ENCODE data around the gene PPARGC1A.

Gene PPARGC1A

DNA sequence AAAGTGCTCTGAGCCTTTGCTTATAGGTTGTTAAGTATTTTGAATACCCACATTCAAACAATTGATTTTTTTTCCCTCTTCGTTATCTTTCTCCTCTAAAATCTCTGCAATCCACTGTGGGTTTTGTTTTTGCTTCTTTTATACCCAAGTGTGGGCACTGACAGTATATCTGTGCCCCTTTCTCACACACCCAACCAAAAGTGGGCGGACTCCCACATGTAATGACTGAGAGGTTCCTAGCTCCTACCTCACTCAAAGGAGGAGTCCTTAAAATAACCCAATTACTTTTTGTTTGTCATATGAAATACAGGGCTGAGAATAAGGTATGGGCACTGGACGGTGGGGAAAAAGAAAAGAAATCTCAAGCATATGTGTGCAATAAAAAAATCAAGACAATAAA, 51.7 kb downstream of the PPARGC1A start:
- no peak for DNase-seq (ENCODE audit: low read depth in 3 of 3)

DNA sequence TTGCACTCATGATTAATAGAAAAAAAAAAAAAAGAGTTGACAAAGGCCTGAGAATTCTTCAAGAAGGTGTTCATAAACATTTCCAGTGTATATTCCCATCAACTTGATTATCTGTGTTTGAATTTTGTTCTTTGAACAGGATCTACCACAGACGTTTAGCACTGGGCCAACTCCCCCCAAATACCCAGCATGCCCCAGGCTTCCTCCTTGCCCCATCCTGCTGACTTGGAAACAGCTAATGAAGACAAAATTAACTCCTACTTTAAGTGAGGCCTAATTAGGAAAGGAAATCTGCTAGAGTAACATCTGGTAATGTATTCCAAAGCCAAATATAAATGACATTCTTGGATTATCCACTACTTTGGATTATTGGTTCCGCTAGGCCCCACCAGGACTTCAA, 52.5 kb downstream of the PPARGC1A start:
- DNase-seq (ENCODE audit: low read depth in 3 of 3) = no peak

DNA sequence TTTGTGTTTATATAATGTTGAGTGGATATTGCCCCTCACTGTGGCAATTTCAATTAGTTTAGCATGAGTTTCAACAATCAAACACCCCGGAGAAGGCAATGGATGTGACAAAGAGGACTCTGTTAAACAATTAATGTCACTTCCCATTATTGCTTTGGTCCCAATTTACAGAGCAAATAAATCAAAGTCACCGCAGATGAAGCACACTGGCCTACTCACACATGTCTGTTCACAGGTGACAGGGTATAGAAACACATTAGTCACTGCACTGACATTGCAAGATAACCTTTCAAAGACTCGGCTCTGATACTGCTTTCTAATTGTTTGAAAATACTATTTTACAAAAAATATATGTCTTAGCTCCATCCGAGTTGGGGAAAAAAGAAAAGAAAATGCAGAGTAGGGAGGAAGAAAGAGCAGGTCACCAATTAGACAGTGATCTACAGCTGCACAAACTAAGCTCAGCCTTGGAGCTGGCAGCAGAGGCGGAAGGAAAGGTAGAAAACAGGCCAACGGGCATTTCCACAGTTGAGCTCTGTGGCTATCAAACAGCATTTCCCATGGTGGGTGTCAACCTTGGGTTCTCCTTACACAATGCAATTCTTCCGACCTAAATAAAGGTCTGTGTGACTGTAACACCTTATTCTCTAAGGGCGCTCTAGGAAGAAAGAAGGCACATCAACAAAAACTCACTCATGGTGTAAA, 53.9 kb downstream of the PPARGC1A start:
- DNase-seq (ENCODE audit: low read depth in 3 of 3) = no peak

DNA sequence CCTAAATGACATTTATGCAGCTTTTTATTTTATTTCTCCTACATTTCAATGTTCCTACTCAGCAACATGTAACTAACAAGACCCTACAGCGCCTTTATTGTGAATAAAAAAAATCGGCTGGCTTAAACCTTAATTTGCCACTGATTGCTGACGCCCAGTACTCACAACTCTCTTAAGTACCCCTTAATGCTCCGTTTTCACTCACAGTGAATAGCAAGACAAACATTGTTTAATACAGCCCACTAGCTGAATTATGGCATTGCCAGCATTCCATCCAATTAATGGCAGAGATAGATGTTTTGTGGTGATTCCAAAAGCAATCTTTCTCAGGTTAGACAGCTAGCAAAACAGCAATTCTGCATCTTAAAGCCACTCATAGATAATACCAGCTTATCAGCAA, 61.1 kb downstream of the PPARGC1A start:
- no peak for DNase-seq (ENCODE audit: low read depth in 3 of 3)

DNA sequence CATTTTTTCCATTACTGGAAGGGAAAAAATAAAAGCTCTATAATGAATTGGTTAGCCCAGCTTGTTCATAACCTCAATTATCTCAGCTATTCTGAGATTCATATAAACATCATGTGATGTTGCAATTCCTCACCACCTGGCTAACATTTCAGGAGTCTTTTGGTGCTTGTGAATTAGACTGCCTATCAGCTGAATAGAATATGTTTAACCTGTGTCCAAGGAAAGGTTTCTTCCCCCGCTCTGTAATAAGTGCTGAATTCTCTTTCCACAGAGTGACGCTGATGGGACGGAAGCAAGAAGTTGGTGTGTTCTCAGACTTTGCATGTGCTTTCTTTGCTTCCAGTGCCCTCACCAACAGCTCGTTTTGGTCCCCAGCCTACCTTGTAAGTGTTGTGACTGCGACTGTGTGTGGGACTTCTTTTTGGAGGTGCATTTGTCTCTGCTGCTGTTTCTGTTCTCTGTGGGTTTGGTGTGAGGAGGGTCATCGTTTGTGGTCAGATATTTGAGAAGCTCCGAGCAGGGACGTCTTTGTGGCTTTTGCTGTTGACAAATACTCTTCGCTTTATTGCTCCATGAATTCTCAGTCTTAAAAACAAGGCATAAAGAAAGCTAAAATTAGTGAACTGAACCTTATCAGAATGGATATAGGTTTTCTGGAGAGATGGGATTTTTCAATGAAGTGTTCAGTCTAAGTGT, 61.7 kb downstream of the PPARGC1A start:
- no peak for DNase-seq (ENCODE audit: low read depth in 3 of 3)

DNA sequence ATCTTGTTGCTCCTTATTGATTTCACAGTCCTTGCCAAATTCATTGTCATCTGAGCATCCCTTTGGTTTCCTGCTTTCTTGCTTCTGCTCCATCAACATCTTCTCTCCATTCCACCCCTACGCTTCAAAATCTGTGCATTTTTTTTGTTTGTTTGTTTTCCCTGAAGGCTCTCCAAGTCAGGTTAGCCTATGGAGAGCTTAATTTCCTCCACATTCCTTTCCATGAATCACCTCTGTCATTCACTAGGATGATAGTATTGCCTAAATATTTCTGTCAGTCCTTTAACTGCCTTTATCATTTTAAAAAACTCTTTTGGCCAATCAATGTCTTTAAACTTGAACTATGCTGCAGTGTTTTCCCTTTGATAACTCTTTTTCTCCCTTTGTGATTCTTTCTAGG, 67.7 kb downstream of the PPARGC1A start:
- no peak for DNase-seq (ENCODE audit: low read depth in 3 of 3)

DNA sequence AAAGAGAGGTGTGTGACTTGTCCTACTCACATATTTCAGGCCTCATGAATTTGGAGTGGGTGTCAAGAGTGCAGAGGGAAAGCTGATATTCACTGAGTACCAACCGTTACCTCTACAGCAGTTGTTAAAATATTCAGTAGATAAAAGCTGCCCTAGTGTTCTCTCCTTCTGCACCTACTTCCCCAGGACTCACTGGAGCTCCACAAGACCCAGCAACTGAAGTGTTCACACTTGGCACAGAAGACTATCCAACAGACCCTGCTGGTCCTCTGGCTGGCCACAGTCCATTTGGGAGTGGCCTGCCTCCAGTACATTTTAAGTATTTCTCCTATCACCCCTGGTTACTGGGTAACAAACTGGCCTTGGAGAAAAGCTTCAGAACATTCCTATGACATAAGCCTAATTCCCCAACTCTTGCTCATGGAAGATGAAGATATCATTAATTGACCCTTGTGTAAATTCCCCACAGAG, 70.8 kb downstream of the PPARGC1A start:
- no peak for DNase-seq (ENCODE audit: low read depth in 3 of 3)

DNA sequence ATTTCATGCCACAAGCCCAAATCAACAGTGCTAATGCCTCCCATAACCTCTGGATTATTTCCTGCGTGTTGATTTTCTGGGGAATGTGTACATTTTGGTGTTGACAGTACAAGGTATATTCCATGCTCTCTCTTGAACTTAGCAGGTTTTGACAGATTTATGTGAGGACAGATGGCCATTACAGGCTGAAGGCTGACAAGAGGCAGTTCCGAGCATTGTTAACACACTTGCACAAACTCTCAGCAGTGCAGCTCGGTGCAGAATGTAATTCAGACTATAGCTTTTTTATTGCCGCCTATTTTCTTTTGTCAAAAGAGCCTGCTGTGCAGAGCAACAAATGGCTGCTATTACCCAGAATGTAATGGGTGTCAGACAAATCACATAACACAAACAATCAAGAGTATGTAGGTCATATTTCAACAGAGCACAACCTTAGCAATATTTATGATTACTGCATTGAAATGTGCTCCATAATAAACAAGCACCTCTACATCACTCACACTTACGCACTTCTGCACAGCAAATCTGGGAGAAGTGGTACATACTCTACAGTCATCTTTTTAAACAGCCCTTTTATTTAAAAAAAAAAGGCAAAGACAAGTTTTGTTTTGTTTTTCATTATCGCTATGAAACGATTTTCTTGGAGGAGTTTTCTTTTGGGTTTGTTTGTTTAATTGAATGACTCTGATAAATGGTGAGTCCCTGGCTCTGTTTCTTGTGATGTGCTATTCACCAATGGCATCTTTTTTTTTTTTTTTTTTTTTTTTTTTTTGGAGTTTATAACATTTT, 71.6 kb downstream of the PPARGC1A start:
- no peak for DNase-seq (ENCODE audit: low read depth in 3 of 3)

DNA sequence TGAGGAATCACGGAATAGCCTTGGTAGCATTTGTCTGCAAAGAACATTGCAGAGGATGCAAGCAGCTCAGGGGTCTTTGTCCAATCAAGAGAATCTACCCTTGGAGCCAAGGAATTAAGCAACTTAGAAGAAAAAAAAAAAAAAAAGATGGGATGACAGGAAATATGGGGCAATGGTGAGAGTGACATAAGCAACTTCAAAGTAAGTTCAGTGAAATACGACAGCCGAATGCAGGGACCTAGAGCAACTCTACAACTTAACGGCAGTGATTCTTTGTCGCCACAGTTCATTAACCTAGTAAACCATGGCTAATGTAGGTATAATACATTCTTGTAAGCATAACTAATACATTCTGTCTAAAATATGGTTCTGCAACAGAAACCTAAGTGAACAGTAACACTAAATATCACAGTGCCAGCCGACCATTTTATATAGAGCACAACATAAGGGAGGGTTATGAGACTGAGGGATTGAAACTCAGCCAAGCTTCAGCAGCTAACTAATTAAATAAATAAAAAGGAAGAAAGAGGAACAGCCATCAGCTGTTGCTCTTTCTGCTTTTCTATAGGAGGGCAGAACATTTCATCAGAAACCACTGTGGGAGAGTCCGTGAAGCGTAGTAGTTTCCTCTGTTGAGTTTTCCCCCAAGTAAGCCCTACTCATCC, 74.7 kb downstream of the PPARGC1A start:
- no peak for DNase-seq (ENCODE audit: low read depth in 3 of 3)

DNA sequence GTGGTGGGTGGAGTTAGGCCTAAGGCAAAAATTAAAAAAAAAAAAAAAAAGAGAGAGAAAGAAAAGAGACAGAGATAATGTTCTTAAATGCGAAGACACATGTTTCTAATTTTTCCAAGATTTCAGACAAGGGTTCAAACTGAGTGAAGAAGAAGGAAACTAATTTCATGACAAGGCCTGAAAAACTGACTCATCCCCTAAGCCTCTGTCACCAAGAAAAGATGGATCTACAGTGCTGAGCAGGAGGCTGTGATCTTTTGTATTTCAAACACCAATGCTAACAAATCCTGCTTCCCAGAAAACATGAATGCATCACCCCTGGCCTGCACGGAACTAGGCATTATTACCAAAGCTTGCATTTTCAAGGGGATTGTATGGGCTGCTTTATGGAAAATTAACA, 75.3 kb downstream of the PPARGC1A start:
- no peak for DNase-seq (ENCODE audit: low read depth in 3 of 3)

DNA sequence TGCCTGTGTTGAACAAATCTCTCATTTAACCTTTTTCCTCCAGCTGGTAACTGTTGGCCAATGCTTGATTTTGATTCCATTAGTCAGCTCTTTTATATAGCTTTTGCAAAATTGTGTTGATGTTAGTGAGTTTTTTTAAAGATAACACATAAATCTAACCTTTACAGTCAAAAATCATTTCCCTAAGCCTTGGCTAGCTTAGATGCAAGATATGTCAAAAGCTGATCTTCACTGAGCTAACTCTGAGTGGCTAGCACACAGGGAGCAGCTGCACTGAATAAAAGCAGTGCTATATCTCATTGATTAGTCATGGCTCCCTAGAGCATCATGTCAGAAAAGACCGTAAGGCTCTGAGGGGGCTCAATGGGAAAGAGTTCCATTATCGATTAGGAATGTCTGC, 78.7 kb downstream of the PPARGC1A start:
- no peak for DNase-seq (ENCODE audit: low read depth in 3 of 3)

DNA sequence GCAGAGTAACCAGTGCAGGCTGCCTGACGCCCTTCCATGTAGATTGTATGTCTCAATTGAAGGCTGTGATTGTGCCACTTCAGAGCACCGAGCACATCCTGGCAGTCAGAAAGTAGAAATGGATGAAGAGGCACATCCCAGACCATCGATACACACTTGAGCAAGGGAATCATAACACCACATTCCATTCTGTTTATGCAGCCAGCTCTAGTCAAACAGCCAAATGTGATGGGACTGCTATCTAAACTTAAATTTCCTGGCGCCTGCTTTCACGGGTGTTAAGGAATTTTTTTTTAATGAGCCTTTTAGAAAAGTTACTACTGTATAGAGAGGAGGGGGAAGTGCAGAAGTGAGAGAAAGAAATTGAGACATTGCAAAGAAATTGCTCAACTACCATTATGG, 84.4 kb downstream of the PPARGC1A start:
- DNase-seq (ENCODE audit: low read depth in 3 of 3) = no peak

DNA sequence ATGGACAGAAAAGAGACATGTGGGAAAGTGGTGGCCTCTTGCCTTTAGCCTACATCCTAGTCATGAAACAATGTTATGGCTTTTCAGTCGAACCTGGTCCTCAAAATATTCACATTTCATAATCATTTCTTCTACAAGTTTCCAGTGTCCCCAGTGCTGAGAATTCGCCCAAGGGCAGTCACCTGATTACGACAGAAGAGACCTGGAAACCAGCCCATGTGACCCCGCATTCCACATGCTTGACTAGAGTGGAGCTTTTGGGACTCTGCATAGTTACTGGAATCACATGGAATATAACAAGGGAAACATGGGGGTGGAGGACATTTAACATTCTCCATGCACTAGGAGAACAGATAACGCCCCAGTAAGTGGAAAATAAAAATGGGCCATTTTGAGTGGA, 100.1 kb downstream of the PPARGC1A start:
- DNase-seq (ENCODE audit: low read depth in 3 of 3) = no peak

DNA sequence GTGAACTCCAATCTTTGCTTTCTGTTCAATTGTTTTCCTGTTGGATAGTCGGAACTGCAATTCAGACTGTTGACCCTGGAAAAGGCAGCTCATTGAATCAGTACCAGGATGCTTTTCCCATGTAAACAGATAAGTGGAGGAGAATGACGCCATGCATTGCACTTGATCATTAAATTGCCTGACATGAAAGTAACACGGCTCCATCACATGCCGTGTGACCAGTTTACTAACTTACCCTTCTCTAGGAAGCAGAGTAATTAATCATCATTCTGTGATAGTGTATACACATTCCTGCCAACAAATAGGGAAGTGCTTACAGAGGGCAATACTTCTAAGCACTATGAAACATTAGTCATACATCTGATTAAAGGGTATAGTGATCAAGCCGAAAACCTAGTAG, 101.4 kb downstream of the PPARGC1A start:
- no peak for DNase-seq (ENCODE audit: low read depth in 3 of 3)

DNA sequence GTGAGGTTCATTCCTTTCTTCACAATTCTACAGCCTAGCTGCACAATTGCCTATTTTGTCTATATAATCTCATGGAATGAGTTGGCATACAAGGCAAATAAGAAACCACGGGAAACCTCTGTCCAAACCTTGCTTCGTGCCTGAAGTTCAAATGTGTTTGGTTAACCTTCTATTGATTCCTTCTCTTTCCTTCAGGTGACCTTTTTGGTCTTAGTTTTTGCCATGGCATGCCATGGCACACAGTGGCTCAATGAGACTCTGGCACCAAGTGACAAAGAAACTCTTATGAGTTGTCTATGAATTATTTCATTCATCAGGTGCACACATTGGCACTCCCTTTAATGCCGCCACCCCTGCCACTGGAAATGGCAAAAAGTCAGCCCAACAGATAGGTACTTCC, 101.8 kb downstream of the PPARGC1A start:
- no peak for DNase-seq (ENCODE audit: low read depth in 3 of 3)

DNA sequence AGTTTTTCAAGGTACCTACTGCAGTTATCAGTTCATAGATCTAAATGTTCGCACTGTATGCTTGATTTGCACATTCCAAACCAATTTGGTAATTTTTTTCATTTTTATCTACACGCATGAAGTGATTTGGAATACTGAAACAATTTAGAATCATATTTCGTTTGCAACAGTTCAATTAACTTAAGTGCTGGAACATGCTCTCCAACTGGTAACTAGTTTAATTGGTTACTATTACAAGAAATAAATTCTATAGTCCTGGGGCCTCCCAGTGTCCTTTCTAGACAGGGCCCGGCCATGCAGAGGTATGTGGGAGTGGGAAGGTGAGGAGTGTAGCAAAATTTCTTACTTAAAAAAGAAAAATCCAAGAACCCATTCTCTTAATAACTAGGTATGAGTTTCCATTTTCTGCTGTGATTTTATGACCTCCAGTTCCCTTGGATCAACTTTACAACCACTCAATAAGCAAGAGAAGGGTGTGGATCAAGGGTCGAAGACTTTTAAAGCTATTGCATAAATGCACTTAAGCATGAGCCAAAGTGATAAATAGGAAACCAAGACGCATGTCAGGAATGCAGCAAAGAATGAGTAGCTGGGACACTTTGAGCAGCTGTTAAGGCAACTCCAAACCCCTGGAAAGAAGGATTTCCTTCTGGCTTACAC, 106.9 kb downstream of the PPARGC1A start:
- no peak for DNase-seq (ENCODE audit: low read depth in 3 of 3)

DNA sequence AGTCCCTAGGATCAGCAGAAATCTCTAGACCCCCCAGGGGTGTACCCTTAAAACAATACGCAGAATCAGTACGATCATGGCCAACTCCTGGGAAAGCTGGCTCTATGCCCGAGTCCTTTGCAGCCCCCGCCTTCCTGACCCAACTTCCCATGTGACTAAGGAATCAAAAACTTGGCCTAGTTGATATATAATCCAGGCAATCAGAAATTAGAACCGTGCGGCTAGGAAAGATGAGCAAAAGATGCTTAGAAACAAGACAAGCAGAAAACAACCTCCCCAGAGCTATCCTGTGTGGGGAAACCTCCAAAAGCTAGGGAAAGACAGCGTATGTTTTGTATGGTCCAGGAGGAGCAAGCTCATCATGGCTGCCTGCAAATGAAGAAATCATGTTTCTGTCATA, 110.0 kb downstream of the PPARGC1A start:
- no peak for DNase-seq (ENCODE audit: low read depth in 3 of 3)

DNA sequence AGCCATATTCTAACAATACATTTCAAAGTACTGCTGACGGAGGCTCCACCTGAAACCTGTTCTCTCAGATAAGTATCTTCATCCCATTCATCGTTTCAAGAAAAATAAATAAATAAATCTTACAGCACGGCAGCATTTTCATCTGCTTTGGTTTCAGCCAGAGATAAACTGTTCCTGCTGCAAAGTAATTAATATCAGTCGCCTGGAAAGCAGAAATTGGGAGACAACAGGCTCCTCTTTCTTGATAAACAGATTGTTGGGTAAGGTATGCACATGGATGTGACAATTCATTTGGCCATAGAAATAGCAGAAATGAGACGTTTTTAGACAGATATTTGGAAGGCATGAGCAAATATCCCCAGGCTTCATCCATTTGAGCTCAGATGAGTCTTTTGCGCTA, 110.4 kb downstream of the PPARGC1A start:
- DNase-seq (ENCODE audit: low read depth in 3 of 3) = no peak

DNA sequence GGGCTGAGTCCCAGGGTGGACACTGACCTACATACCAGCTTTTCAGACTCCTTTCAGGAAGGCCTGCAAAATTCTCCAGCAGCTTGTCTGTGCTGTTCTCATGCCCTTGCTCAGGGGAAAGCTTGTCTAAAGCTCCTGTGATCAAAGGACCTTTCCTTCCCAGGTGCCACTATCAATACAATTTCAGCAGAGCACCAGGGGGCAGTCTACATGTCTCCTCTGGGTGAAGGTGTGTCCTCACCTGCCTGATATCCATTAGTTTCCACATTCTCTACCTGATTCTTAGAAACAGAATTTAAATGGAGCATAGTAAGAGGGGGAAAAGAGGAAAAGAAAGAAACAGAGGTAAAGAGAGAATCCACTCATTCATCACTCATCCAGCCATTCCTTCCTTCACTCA, 114.2 kb downstream of the PPARGC1A start:
- DNase-seq (ENCODE audit: low read depth in 3 of 3) = no peak

DNA sequence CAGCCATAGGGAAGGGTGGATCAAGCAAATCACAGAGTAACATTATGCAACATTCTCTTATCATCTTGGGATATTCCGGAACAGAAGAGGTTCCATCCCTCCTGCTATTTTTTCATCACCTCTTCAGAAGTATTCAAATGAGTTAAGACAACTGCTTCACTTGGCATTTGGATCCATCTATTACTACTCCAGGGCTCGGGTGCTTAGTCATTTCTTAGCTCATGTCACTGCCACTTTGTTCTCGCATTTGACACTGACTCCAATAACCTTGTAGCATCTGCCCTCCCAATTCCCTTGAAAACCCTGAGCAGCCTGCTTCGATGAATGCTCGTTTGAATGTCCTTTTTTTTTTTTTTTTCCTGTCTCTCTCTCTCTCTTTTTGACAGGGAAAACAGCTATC, 114.9 kb downstream of the PPARGC1A start:
- no peak for DNase-seq (ENCODE audit: low read depth in 3 of 3)

DNA sequence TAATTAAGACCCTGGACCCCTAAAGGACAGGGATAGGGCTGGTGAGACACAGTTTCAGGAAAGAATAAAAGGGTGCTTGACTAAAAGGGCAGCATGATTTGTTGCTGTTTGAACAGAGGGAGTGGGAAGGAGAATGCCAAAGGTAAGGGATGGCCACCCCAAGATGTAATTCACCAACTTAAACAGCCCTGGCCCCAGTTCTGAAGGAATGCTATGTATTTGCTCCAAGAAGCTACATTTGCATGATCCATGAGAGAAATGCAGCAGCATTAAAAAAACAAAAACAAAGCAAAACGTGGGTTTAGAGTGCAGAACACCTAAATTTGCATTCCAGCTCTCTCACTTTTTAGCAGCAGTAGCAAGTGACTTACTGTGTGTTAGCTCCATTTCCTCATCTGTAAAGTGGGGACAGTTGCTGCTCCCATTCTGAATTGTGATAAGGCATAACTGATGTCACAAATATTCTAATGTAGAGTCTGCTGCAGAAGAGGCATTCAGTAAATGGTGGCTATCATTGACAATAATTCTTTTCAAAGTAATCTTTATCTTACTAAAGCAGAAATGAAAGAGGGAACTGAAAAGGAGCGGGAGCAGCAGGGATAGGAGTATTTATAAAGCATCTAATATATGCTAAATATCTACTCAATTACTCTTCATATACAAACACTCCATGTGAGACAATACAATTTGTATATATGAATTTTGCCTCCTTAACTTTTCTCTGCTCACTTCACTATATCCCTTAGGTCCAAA, 115.8 kb downstream of the PPARGC1A start:
- no peak for DNase-seq (ENCODE audit: low read depth in 3 of 3)

All from stimulated activated CD4-positive, alpha-beta T cell treated with anti-CD3 and anti-CD28 coated beads, TNF-alpha, amount 100 ng/mL, for 4 hours (primary cell).